ENCODE data around the gene ARL6.
"Not testable (repeated sequence)": the region's sequence is repeated elsewhere in the genome, so short reads cannot be mapped to it uniquely, and the experiment has no call there.

The ARL6 gene

DNA sequence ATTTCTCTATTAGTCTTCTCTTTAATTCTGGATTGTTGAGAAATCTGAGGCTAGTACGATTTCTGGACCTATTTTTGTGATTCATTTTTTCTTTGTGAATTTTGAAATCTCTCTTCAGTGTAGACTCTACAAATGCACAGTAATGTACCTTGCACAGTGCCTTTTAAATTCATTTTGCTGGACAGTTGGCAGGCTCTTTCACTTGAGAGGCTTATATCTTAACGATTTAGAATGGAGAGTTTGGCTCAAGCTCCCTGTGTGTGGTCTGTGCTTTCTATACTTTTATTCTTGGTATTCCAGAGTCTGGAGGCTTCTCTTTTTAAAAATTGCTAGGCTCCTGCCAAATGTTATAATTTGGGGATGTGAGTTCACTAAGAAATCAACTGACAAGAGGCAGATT lies 66.1 kb downstream of the ARL6 start:
- no peak overlapping the region for H3K27ac ChIP-seq
- TF ChIP-seq, protein P1, sequence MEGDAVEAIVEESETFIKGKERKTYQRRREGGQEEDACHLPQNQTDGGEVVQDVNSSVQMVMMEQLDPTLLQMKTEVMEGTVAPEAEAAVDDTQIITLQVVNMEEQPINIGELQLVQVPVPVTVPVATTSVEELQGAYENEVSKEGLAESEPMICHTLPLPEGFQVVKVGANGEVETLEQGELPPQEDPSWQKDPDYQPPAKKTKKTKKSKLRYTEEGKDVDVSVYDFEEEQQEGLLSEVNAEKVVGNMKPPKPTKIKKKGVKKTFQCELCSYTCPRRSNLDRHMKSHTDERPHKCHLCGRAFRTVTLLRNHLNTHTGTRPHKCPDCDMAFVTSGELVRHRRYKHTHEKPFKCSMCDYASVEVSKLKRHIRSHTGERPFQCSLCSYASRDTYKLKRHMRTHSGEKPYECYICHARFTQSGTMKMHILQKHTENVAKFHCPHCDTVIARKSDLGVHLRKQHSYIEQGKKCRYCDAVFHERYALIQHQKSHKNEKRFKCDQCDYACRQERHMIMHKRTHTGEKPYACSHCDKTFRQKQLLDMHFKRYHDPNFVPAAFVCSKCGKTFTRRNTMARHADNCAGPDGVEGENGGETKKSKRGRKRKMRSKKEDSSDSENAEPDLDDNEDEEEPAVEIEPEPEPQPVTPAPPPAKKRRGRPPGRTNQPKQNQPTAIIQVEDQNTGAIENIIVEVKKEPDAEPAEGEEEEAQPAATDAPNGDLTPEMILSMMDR (conservative IDR thresholded peaks at IDR 0.05): no peak
- TF ChIP-seq ZFX (IDR thresholded peaks at IDR 0.05): no peak

DNA sequence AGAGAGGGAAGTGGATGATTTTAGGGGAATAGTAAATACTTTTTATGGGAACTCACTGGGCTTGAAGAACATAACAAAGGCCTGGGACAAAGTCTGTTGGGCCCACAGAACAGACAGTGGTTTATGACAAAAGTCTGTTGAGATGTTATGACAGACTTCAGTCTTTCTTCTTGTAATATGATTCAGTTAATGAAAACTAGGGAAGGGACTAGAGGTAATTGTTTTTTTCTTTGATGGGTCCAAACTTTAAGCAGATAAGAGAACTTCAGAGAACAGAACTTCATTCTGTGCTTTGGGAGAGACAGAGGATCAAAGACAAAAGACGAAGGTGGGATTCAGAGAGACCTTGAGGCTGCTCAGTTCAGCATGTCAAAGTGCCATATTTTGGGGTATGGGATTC lies 66.6 kb downstream of the ARL6 start:
- TF ChIP-seq ZFX (IDR thresholded peaks at IDR 0.05): no peak
- TF ChIP-seq, protein P1 (conservative IDR thresholded peaks at IDR 0.05): no peak
- no peak overlapping the region for H3K27ac ChIP-seq

DNA sequence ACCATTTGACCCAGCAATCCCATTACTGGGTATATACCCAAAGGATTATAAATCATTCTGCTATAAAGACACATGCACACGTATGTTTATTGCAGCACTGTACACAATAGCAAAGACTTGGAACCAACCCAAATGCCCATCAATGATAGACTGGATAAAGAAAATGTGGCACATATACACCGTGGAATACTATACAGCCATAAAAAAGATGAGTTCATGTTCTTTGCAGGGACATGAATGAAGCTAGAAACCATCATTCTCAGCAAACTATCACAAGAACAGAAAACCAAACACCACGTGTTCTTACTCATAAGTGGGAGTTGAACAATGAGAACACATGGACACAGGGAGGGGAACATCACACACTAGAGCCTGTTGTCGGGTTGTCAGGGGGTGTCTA lies 68.6 kb downstream of the ARL6 start:
- not testable (repeated sequence) for H3K27ac ChIP-seq

DNA sequence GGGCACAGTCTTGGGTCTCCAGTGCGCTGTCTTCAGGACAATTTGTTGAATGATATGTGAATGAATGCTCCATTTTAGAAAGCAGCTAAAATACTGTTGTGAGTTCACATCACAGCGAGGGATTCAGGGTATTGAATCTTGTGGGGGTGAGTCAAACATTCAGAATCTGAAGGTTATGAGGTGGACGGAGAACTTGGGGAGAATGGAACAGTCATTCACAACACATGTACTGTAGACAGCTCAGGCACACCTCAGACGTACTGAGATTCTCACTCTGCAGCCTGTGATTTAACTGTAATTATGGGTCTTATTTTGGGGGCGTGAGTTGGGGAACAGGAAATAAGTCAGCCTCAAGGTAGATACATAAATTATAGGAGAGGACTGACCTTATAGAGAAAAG lies 71.2 kb downstream of the ARL6 start:
- H3K27ac ChIP-seq: no peak overlapping the region
- TF ChIP-seq ZFX (IDR thresholded peaks at IDR 0.05): no peak
- TF ChIP-seq, protein P1 (conservative IDR thresholded peaks at IDR 0.05): no peak

DNA sequence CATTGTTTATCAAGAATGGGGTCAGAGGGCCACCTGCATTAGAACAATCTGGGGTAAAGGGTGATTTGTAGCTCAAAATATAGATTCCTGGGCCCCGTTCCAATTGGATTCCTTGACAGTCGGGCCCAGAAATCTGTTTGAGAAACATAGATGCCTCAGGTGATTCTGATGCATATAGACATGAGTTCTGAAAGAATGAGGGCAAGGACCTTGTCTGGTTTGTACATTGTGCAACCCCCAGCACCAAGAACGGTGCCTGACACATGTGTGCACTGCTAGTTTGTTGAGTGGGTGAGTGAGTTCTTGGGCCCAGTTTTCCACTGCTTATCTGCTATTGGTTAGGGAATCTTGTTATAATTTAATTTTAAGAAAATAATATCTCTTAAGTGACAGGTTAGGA lies 73.8 kb downstream of the ARL6 start:
- no peak overlapping the region for H3K27ac ChIP-seq
- TF ChIP-seq, protein P1 (conservative IDR thresholded peaks at IDR 0.05): no peak

DNA sequence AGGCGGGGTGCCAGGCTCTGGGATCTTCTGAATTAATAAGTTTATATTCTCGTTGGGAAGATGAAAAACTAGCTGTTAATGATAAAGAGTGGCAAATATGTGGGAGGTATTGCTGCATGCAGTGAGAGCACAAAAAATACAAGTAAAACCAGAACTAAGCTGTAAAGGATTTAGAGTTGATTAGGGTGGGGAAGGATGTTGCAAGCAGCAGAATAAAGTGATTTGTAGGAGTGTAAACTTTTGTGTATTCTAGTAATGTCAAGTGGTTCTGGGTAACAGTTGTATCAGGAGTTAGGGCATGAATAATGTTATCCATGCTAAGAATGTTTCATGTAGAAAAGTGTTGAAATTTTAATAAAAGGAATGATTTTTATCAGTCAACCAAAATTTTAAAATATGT lies 75.4 kb downstream of the ARL6 start:
- no peak overlapping the region for H3K27ac ChIP-seq
- no peak for TF ChIP-seq ZFX (IDR thresholded peaks at IDR 0.05)
- TF ChIP-seq, protein P1 (conservative IDR thresholded peaks at IDR 0.05): no peak

DNA sequence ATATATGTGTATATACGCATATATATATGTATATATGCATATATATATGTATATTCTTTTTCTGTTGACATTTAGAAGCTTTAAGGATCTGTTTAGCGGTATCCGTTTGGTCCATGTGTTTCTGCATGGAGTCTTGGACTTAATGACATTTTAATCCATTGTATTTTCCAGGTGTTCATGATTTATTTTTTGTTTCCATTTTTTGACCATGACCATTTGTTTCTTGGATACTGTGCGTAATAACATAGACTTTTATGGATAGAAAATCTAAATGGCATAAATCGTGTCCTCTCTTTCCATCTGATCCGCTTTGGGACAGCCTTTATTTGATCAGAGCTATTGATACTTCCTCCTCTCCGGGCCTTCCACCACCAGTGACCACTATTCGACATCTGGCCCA lies 76.7 kb downstream of the ARL6 start:
- no peak for TF ChIP-seq ZFX (IDR thresholded peaks at IDR 0.05)
- TF ChIP-seq, protein P1 (conservative IDR thresholded peaks at IDR 0.05): no peak
- no peak overlapping the region for H3K27ac ChIP-seq

DNA sequence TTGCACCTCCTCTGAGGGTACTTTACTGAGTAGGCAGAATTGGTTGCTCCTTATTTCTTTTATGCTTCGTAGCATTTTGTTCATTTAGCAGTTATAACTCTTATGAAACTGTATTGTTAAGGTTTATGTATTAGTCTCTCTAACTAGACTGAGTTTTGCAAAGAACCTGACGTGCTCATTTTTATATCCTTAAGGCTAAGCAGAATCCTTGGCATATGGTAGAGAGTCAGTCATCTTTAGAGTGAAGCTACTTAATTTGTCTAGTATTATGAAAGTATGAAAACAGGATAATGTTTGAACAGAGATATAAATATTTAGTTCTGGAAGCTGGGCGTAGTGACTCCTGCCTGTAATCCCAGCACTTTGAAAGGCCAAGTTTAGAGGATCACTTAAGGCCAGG lies 77.4 kb downstream of the ARL6 start:
- H3K27ac ChIP-seq: no peak overlapping the region
- TF ChIP-seq ZFX (IDR thresholded peaks at IDR 0.05): no peak
- TF ChIP-seq, protein P1 (conservative IDR thresholded peaks at IDR 0.05): no peak
